Fibroblast of lung (primary cell): Measurements from ENCODE around the gene SLF1. TPM values are rescaled to one million over a fixed set of nuclear protein-coding genes. Genes with fewer than 3 reads are reported as not detected.

Source experiments
- DNase-seq, 2 donors: peaks; one replicate each; pipeline versions ENCODE4 v3.0.0 to v3.0.0-alpha.2; 2010; ENCODE audit warnings: low read depth in 2 of 2
- H2AFZ ChIP-seq: 2 replicates; pipeline ENCODE4 v1.5.1; 2012; ENCODE audit warnings: low read length, control low read depth, inconsistent platforms
- H3K27ac ChIP-seq: 2 replicates; pipeline ENCODE4 v1.5.1; 2011; ENCODE audit warnings: low read length, control low read depth; ENCODE audit not compliant: insufficient read depth
- H3K27me3 ChIP-seq: 2 replicates; pipeline ENCODE4 v1.5.1; 2011; ENCODE audit warnings: mild to moderate bottlenecking, low read length; ENCODE audit not compliant: control insufficient read depth, insufficient read depth
- H3K36me3 ChIP-seq: 2 replicates; pipeline ENCODE4 v1.5.1; 2011; ENCODE audit warnings: low read length; ENCODE audit not compliant: control insufficient read depth, insufficient read depth
- H3K4me1 ChIP-seq: 2 replicates; pipeline ENCODE4 v1.5.1; 2011; ENCODE audit warnings: low read length; ENCODE audit not compliant: control insufficient read depth, insufficient read depth; ENCODE audit errors: extremely low read depth
- H3K4me2 ChIP-seq: 2 replicates; pipeline ENCODE4 v1.5.1; 2011; ENCODE audit warnings: low read length, control low read depth; ENCODE audit not compliant: insufficient read depth; ENCODE audit errors: extremely low read depth
- H3K4me3 ChIP-seq, 4 experiments: fragments of 200-600 bp in 1 of 4; sonication (generic) in 1 of 4; replicated peaks in 1 of 4; 2 replicates each; pipeline ENCODE4 v1.5.1; 2011 to 2016; ENCODE audit warnings: low read length in 4 of 4, low read depth in 3 of 4, mild to moderate bottlenecking in 3 of 4, control low read depth in 2 of 4, inconsistent platforms in 1 of 4, mixed read lengths in 1 of 4; ENCODE audit not compliant: insufficient read depth in 1 of 4; ENCODE audit errors: control extremely low read depth in 1 of 4
- H3K79me2 ChIP-seq: 2 replicates; pipeline ENCODE4 v1.5.1; 2012; ENCODE audit warnings: mild to moderate bottlenecking, low read length, inconsistent platforms; ENCODE audit not compliant: control insufficient read depth, insufficient read depth
- H3K9ac ChIP-seq: 2 replicates; pipeline ENCODE4 v1.5.1; 2011; ENCODE audit warnings: mild to moderate bottlenecking, low read length, control low read depth; ENCODE audit not compliant: insufficient read depth
- H3K9me3 ChIP-seq: 2 replicates; pipeline ENCODE4 v1.5.1; 2012; ENCODE audit warnings: low read depth, low read length; ENCODE audit not compliant: control insufficient read depth, insufficient read depth
- H4K20me1 ChIP-seq: 2 replicates; pipeline ENCODE4 v1.5.1; 2011; ENCODE audit warnings: low read length; ENCODE audit not compliant: control insufficient read depth, insufficient read depth; ENCODE audit errors: extremely low read depth
- CTCF ChIP-seq, 2 donors: IDR thresholded peaks in 1 of 2; conservative IDR thresholded peaks in 1 of 2; 1 replicate in 1 of 2; 2 replicates in 1 of 2; pipeline ENCODE4 v1.5.1; 2011 to 2012; ENCODE audit warnings: low read length in 2 of 2, control low read depth in 1 of 2, inconsistent platforms in 1 of 2, low read depth in 1 of 2, mild to moderate bottlenecking in 1 of 2
- EZH2 ChIP-seq: IDR thresholded peaks from 2 replicates; pipeline ENCODE4 v1.5.1; 2012; ENCODE audit warnings: low read length, control low read depth, mild to moderate bottlenecking; ENCODE audit errors: missing control alignments
- polyA plus RNA-seq, 2 donors: library from polyadenylated mRNA; depleted of rRNA in 1 of 2; stranded (reverse) in 1 of 2; unstranded in 1 of 2; fragments of >200 nt; gene quantifications; 2 replicates each; pipeline ENCODE4 v1.2.1, GENCODE V29; 2011 to 2012; ENCODE audit warnings: missing spikeins in 1 of 2
- total RNA-seq: library from RNA; depleted of rRNA; stranded (reverse); fragments of >200 nt; gene quantifications from 2 replicates; pipeline ENCODE4 v1.2.1, GENCODE V29; 2014

The SLF1 gene
- total and polyA plus RNA-seq, 2 donors (not counting 1 experiment from before 2014, with no cell fraction given), result 3.1 to 4.5 TPM

- Histone ChIP-seq H2AFZ (no peak overlapping the region), H3K36me3 (peaks cover 2% of the 10 kb centered on the region), H4K20me1 (no peaks in the 10 kb centered on the region), H3K4me1 (peaks cover 8% of the 10 kb centered on the region), H3K9me3 (no peaks in the 10 kb centered on the region), H3K9ac (no peak overlapping the region), H3K27ac (no peak overlapping the region), H3K4me3 (no peak overlapping the region), H3K4me2 (no peak overlapping the region), H3K79me2 (no peaks in the 10 kb centered on the region), H3K27me3 (no peaks in the 10 kb centered on the region)
- DNase-seq, result peak; percentile 17 to 81
- TF ChIP-seq EZH2, result no peak
- TF ChIP-seq CTCF (conservative IDR thresholded peaks at IDR 0.05 in 1 of 2, IDR thresholded peaks at IDR 0.05 in 1 of 2; ENCODE audit: low read depth in 1 of 2, low read length in 2 of 2), result no peak
Observed at GRCh38 chr5:94690778-94691177, 72.3 kb downstream of the SLF1 start.

GRCh38 chr5:94691291-94691690 lies 72.8 kb downstream of the SLF1 start:
- no peak overlapping the region for H3K27ac ChIP-seq
- H2AFZ ChIP-seq, result no peak overlapping the region
- no peak overlapping the region for H3K9ac ChIP-seq
- no peaks in the 10 kb centered on the region for H3K9me3 ChIP-seq
- no peaks in the 10 kb centered on the region for H3K27me3 ChIP-seq
- no peaks in the 10 kb centered on the region for H3K79me2 ChIP-seq
- no peak overlapping the region for H3K4me2 ChIP-seq
- no peak for DNase-seq
- peaks cover 2% of the 10 kb centered on the region for H3K36me3 ChIP-seq
- H3K4me3 ChIP-seq, result no peak overlapping the region
- H3K4me1 ChIP-seq, result peaks cover 8% of the 10 kb centered on the region
- no peaks in the 10 kb centered on the region for H4K20me1 ChIP-seq
- TF ChIP-seq CTCF (conservative IDR thresholded peaks at IDR 0.05 in 1 of 2, IDR thresholded peaks at IDR 0.05 in 1 of 2; ENCODE audit: low read depth in 1 of 2, low read length in 2 of 2), result no peak
- no peak for TF ChIP-seq EZH2

- DNase-seq, result peak; percentile 74 to 85
Observed at GRCh38 chr5:94691949-94692348, 73.5 kb downstream of the SLF1 start.

More at GRCh38 chr5:94691949-94692348, 73.5 kb downstream of the SLF1 start:
- Histone ChIP-seq H3K27me3 (no peaks in the 10 kb centered on the region), H3K4me3 (no peak overlapping the region), H3K27ac (no peak overlapping the region), H3K36me3 (peaks cover 2% of the 10 kb centered on the region), H3K4me2 (no peak overlapping the region), H4K20me1 (no peaks in the 10 kb centered on the region), H3K79me2 (no peaks in the 10 kb centered on the region), H3K9me3 (no peaks in the 10 kb centered on the region), H3K4me1 (peaks cover 8% of the 10 kb centered on the region), H3K9ac (no peak overlapping the region), H2AFZ (no peak overlapping the region)
- TF ChIP-seq EZH2 (no peak), CTCF (conservative IDR thresholded peaks at IDR 0.05 in 1 of 2, IDR thresholded peaks at IDR 0.05 in 1 of 2; ENCODE audit: low read depth in 1 of 2, low read length in 2 of 2) (no peak)
